Brain microvascular endothelial cell (primary cell): ENCODE data around the gene NEK9.

Experiments used
- DNase-seq: peaks from one replicate; pipeline ENCODE4 v3.0.0-alpha.2; 2020
- H3K27ac ChIP-seq: fragments of 250-450 bp; sonication (Bioruptor Pico); 2 replicates; pipeline ENCODE4 v1.5.1; 2020; ENCODE audit warnings: mild to moderate bottlenecking, moderate library complexity
- H3K27me3 ChIP-seq: fragments of 250-450 bp; sonication (Bioruptor Pico); replicated peaks from 2 replicates; pipeline ENCODE4 v1.5.1; 2020; ENCODE audit warnings: mild to moderate bottlenecking
- H3K36me3 ChIP-seq: fragments of 250-450 bp; sonication (Bioruptor Pico); replicated peaks from 2 replicates; pipeline ENCODE4 v1.5.1; 2020; ENCODE audit warnings: mild to moderate bottlenecking
- H3K4me3 ChIP-seq: 2 replicates; pipeline ENCODE4 v1.5.1; 2011; ENCODE audit warnings: low read depth, mild to moderate bottlenecking, control low read depth, low read length, moderate library complexity
- in situ Hi-C: cut with HindIII; loops from 2 replicates; pipeline ENCODE4 v1.10.0; 2017; ENCODE audit warnings: low sequenced_read_pairs, low pct_ligation_motif_present
- TF ChIP-seq, protein P1 (sequence below): IDR thresholded peaks from 2 replicates; pipeline ENCODE4 v1.5.1; 2011; ENCODE audit warnings: low read depth, mild to moderate bottlenecking, moderate library complexity, low read length, control low read depth, inconsistent platforms; ENCODE audit errors: missing control alignments

NEK9 gene

GRCh38 chr14:75040959-75041358 lies 85.9 kb downstream of the NEK9 start:
- Histone ChIP-seq H3K27ac (no peak overlapping the region), H3K36me3 (peaks cover 3% of the 10 kb centered on the region), H3K4me3 (no peak overlapping the region), H3K27me3 (no peaks in the 10 kb centered on the region)
- no peak for DNase-seq
- TF ChIP-seq, protein P1, sequence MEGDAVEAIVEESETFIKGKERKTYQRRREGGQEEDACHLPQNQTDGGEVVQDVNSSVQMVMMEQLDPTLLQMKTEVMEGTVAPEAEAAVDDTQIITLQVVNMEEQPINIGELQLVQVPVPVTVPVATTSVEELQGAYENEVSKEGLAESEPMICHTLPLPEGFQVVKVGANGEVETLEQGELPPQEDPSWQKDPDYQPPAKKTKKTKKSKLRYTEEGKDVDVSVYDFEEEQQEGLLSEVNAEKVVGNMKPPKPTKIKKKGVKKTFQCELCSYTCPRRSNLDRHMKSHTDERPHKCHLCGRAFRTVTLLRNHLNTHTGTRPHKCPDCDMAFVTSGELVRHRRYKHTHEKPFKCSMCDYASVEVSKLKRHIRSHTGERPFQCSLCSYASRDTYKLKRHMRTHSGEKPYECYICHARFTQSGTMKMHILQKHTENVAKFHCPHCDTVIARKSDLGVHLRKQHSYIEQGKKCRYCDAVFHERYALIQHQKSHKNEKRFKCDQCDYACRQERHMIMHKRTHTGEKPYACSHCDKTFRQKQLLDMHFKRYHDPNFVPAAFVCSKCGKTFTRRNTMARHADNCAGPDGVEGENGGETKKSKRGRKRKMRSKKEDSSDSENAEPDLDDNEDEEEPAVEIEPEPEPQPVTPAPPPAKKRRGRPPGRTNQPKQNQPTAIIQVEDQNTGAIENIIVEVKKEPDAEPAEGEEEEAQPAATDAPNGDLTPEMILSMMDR, result no peak
- in situ Hi-C loops, result no loop called here

GRCh38 chr14:75040507-75040906 lies 86.3 kb downstream of the NEK9 start:
- peaks cover 3% of the 10 kb centered on the region for H3K36me3 ChIP-seq
- DNase-seq, result no peak
- H3K27ac ChIP-seq, result no peak overlapping the region
- no peak overlapping the region for H3K4me3 ChIP-seq
- no peaks in the 10 kb centered on the region for H3K27me3 ChIP-seq
- TF ChIP-seq, protein P1, result no peak
- in situ Hi-C loops, result no loop called here

- Histone ChIP-seq H3K4me3 (no peak overlapping the region), H3K36me3 (peaks cover 4% of the 10 kb centered on the region), H3K27me3 (no peaks in the 10 kb centered on the region), H3K27ac (no peak overlapping the region)
- no peak for DNase-seq
- in situ Hi-C loops, result no loop called here
- TF ChIP-seq, protein P1, result no peak
Observed at GRCh38 chr14:75032939-75033338, 93.9 kb downstream of the NEK9 start.

GRCh38 chr14:75030147-75030546 lies 96.7 kb downstream of the NEK9 start:
- TF ChIP-seq, protein P1, result no peak
- in situ Hi-C loops, result no loop called here
- Histone ChIP-seq H3K27ac (no peak overlapping the region), H3K27me3 (no peaks in the 10 kb centered on the region), H3K4me3 (no peak overlapping the region), H3K36me3 (peaks cover 2% of the 10 kb centered on the region)
- DNase-seq, result no peak
